Sigmoid colon (tissue), 7 donors: Measurements from ENCODE around the gene CARD11. TPM values are rescaled to one million over a fixed set of nuclear protein-coding genes. Genes with fewer than 3 reads are reported as not detected.
A peak's percentile ranks its signal among the peaks of the same experiment; 100 is the strongest.

Experiments
- DNase-seq: peaks from one replicate; pipeline ENCODE4 v3.0.0-alpha.2; 2019
- H3K27ac ChIP-seq, 4 donors: fragments of 200-600 bp; sonication (generic); one replicate each; pipeline ENCODE4 v1.5.1; 2016 to 2019; ENCODE audit warnings: mild to moderate bottlenecking in 1 of 4
- H3K27me3 ChIP-seq, 3 donors: fragments of 200-600 bp; sonication (generic); one replicate each; pipeline ENCODE4 v1.5.1; 2019; ENCODE audit warnings: mild to moderate bottlenecking in 1 of 3
- H3K36me3 ChIP-seq, 4 donors: fragments of 200-600 bp; sonication (generic); one replicate each; pipeline ENCODE4 v1.5.1; 2016 to 2019
- H3K4me1 ChIP-seq, 4 donors: fragments of 200-600 bp; sonication (generic); one replicate each; pipeline ENCODE4 v1.5.1; 2017 to 2019
- H3K4me3 ChIP-seq, 4 donors: fragments of 200-600 bp; sonication (generic); one replicate each; pipeline ENCODE4 v1.5.1; 2017 to 2019; ENCODE audit warnings: mild to moderate bottlenecking in 2 of 4, moderate library complexity in 1 of 4
- H3K9me3 ChIP-seq, 4 donors: fragments of 200-600 bp in 3 of 4; sonication (generic) in 3 of 4; one replicate each; pipeline versions ENCODE4 v1.5.1 to v1.6.1; 2013 to 2019
- CTCF ChIP-seq, 4 experiments: fragments of 450-650 bp in 3 of 4; fragments of 200-600 bp in 1 of 4; IDR thresholded peaks; one replicate each; pipeline ENCODE4 v1.5.1; 2016 to 2019; ENCODE audit warnings: antibody characterized with exemption in 4 of 4, mild to moderate bottlenecking in 3 of 4, moderate library complexity in 2 of 4
- EP300 ChIP-seq, 4 donors: sonication (generic); formaldehyde crosslinking; IDR thresholded peaks; one replicate each; pipeline ENCODE4 v1.6.1; 2017; ENCODE audit warnings: antibody characterized with exemption in 4 of 4
- POLR2A ChIP-seq, 2 donors: fragments of 450-650 bp; IDR thresholded peaks; one replicate each; pipeline ENCODE4 v1.6.1; 2016; ENCODE audit warnings: antibody characterized with exemption in 2 of 2, mild to moderate bottlenecking in 2 of 2, moderate library complexity in 2 of 2
- POLR2AphosphoS5 ChIP-seq, 4 donors: sonication (generic); formaldehyde crosslinking; IDR thresholded peaks; one replicate each; pipeline ENCODE4 v1.6.1; 2017; ENCODE audit warnings: antibody characterized with exemption in 4 of 4
- WGBS, 2 donors: extraction: QIAGEN DNeasy Blood & Tissue Kit; methylation state at CpG; one replicate each; pipeline ENCODE4 v1.1.7; 2013; 5-methylcytosine and 5-hydroxymethylcytosine counted together
- intact Hi-C: fragments of 100-400 bp; cut with DNase I; formaldehyde crosslinking; loops from one replicate; pipeline ENCODE4 v1.15.1; 2023
- polyA plus RNA-seq, 3 donors: library from polyadenylated mRNA; stranded (reverse); fragments of 200-250 nt; gene quantifications; one replicate each; pipeline ENCODE4 v1.2.3, GENCODE V29; 2013
- total RNA-seq, 4 donors: library from RNA; depleted of rRNA; stranded (reverse); fragments of >200 nt; gene quantifications; one replicate each; pipeline ENCODE4 v1.1.0, GENCODE V29; 2016
- donor health status: healthy with polysubstance abuse.
- donor health status: Bipolar disorder and iron deficiency.
- donor health status: healthy.

Gene CARD11
- total and polyA plus RNA-seq, 7 donors: 0.14 to 22.4 (median 0.66) TPM; not detected in 1

GRCh38 chr7:2948749-2949148 lies 94.9 kb downstream of the CARD11 start:
- intact Hi-C loops: no loop called here
- Histone ChIP-seq H3K27ac (no peak overlapping the region), H3K9me3 (no peaks in the 10 kb centered on the region), H3K27me3 (no peaks in the 10 kb centered on the region), H3K36me3 (no peaks in the 10 kb centered on the region), H3K4me1 (no peaks in the 10 kb centered on the region), H3K4me3 (no peak overlapping the region)
- TF ChIP-seq POLR2A (IDR thresholded peaks at IDR 0.05): no peak
- no peak for TF ChIP-seq POLR2AphosphoS5 (IDR thresholded peaks at IDR 0.05)
- TF ChIP-seq EP300 (IDR thresholded peaks at IDR 0.05): no peak
- TF ChIP-seq CTCF (IDR thresholded peaks at IDR 0.05): no peak
- WGBS, 2 donors: 57 to 66% methylated on average over 2 of the region's 2 CpGs
- DNase-seq: no peak

DNA sequence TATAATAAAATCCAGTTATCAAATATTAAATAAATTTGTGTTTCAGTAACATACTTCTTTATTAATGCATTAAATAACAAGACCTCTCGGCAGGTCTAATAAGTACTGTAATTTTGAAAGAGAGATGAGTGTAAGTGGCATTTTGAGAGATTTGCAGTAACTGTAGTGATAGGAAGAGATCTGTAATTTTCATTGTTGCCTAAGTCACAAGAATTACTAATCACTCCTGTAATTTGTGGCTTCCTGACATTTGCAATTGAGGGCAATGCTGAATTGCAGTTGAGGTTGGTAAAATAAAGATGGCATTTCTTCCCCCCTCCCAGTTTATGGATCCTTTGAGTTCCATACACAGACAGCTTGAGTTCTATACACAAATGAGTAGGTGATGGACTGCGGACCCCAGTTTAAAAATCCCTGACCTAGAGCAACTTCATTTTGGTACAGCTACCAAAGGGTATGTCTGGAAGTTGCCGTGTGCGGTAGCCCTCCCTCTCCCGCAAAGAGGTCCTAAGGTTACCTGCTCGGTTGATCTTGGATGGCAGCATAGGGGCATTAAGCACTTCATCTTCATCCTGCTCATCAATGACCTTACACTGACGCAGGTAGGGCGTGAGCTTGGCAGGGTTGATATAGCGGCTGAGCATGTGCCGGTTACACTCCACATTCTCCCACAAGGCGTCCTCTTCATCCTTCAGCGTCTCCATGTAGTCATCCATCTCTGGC lies 96.4 kb downstream of the CARD11 start:
- TF ChIP-seq CTCF (IDR thresholded peaks at IDR 0.05) (no peak), POLR2A (IDR thresholded peaks at IDR 0.05) (no peak)
- Histone ChIP-seq H3K36me3 (no peaks in the 10 kb centered on the region), H3K4me1 (no peaks in the 10 kb centered on the region), H3K9me3 (no peaks in the 10 kb centered on the region), H3K4me3 (no peak overlapping the region), H3K27ac (no peak overlapping the region), H3K27me3 (no peaks in the 10 kb centered on the region)
- peak; percentile 11 for DNase-seq
- intact Hi-C loops: no loop called here
- WGBS, 2 donors: 89 to 95% methylated on average over 12 of the region's 12 CpGs

- DNase-seq: peak; percentile 10
- 92 to 93% methylated on average over 4 of the region's 4 CpGs for WGBS, 2 donors
- H3K9me3 ChIP-seq: no peaks in the 10 kb centered on the region
- H3K27ac ChIP-seq: no peak overlapping the region
- no peaks in the 10 kb centered on the region for H3K4me1 ChIP-seq
- H3K27me3 ChIP-seq: no peaks in the 10 kb centered on the region
- intact Hi-C loops: no loop called here
- H3K4me3 ChIP-seq: no peak overlapping the region
- no peaks in the 10 kb centered on the region for H3K36me3 ChIP-seq
- TF ChIP-seq POLR2A (IDR thresholded peaks at IDR 0.05) (no peak), CTCF (IDR thresholded peaks at IDR 0.05) (no peak), EP300 (IDR thresholded peaks at IDR 0.05) (no peak), POLR2AphosphoS5 (IDR thresholded peaks at IDR 0.05) (no peak)
Measured at GRCh38 chr7:2945171-2945570, 98.5 kb downstream of the CARD11 start.

GRCh38 chr7:2944739-2945138 lies 98.9 kb downstream of the CARD11 start:
- no peak for DNase-seq

More at GRCh38 chr7:2944739-2945138, 98.9 kb downstream of the CARD11 start:
- Histone ChIP-seq H3K4me1 (no peaks in the 10 kb centered on the region), H3K4me3 (no peak overlapping the region), H3K27ac (no peak overlapping the region), H3K36me3 (no peaks in the 10 kb centered on the region), H3K9me3 (no peaks in the 10 kb centered on the region), H3K27me3 (no peaks in the 10 kb centered on the region)
- TF ChIP-seq EP300 (IDR thresholded peaks at IDR 0.05) (no peak), CTCF (IDR thresholded peaks at IDR 0.05) (no peak), POLR2A (IDR thresholded peaks at IDR 0.05) (no peak), POLR2AphosphoS5 (IDR thresholded peaks at IDR 0.05) (no peak)
- intact Hi-C loops: no loop called here
- WGBS, 2 donors: 80 to 83% methylated on average over 5 of the region's 5 CpGs
